ENCODE measurements around the gene NTF4.

The NTF4 gene

DNA sequence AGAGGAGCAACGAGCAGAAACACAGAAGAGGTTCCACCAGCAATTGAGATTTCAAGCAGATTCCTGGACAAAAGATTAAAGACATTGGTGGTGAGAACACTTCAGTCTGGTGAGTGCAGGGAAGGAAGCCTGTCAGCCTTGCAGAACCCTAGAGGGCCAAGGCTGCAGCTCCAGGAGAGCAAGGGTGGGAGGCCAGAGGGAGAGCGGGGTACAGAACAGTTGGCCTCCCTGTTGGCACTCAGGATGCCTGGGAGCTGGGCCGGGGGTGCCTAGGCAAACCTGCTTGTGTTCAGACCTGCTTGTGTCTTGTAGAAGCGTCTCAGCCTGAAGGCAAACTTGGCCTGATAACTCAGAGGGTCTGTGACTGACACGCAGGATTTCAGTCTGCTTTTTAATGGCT, 44.4 kb upstream of the NTF4 start:
- CTCF ChIA-PET = interaction anchor here (0.6 to 1.4 kb wide), 4 partner anchors 11 to 50 kb away, joined by 3 to 4 read pairs (median 3); no protein-coding TSS in a partner anchor
- Histone ChIP-seq H3K36me3 (ENCODE audit: control insufficient read depth in 4 of 4, insufficient read depth in 4 of 4, low read length in 3 of 4) (peaks cover 4 to 57% (median 45%) of the 10 kb centered on the region in 4 experiments), H3K27me3 (replicated peaks in 2 of 5; ENCODE audit: control insufficient read depth in 4 of 5, insufficient read depth in 5 of 5, low read length in 4 of 5) (no peaks in the 10 kb centered on the region), H3K27ac (ENCODE audit: insufficient read depth in 1 of 2, low read depth in 1 of 2, low read length in 2 of 2, poor library complexity in 1 of 2, severe bottlenecking in 2 of 2) (no peak overlapping the region), H3K9me3 (ENCODE audit: control extremely low read depth in 1 of 5, control insufficient read depth in 4 of 5, insufficient read depth in 2 of 5, low read depth in 1 of 5, low read length in 4 of 5) (no peaks in the 10 kb centered on the region), H3K4me1 (ENCODE audit: control extremely low read depth in 1 of 4, control insufficient read depth in 4 of 4, insufficient read depth in 4 of 4, low read length in 3 of 4) (peaks cover 0 to 11% (median 7%) of the 10 kb centered on the region in 4 experiments), H3K4me3 (ENCODE audit: control insufficient read depth in 1 of 7, extremely low read depth in 1 of 7, insufficient read depth in 4 of 7, low read depth in 2 of 7, low read length in 6 of 7) (no peak overlapping the region)
- no peak for DNase-seq
- WGBS (ENCODE audit: insufficient coverage) = 90% methylated on average over 5 of the region's 5 CpGs
- POLR2A ChIA-PET = interaction anchor here (0.7 kb wide), 1 partner anchor 11 kb away, joined by 4 read pairs; no protein-coding TSS in a partner anchor

GRCh38 chr19:49107625-49108459, 43.2 kb upstream of the NTF4 start:
- Histone ChIP-seq H3K27me3 (replicated peaks in 2 of 5; ENCODE audit: control insufficient read depth in 4 of 5, insufficient read depth in 5 of 5, low read length in 4 of 5) (no peaks in the 10 kb centered on the region), H3K27ac (ENCODE audit: insufficient read depth in 1 of 2, low read depth in 1 of 2, low read length in 2 of 2, poor library complexity in 1 of 2, severe bottlenecking in 2 of 2) (no peak overlapping the region), H3K9me3 (ENCODE audit: control extremely low read depth in 1 of 5, control insufficient read depth in 4 of 5, insufficient read depth in 2 of 5, low read depth in 1 of 5, low read length in 4 of 5) (no peaks in the 10 kb centered on the region), H3K4me3 (ENCODE audit: control insufficient read depth in 1 of 7, extremely low read depth in 1 of 7, insufficient read depth in 4 of 7, low read depth in 2 of 7, low read length in 6 of 7) (no peak overlapping the region), H3K4me1 (ENCODE audit: control extremely low read depth in 1 of 4, control insufficient read depth in 4 of 4, insufficient read depth in 4 of 4, low read length in 3 of 4) (no peaks in the 10 kb centered on the region), H3K36me3 (ENCODE audit: control insufficient read depth in 4 of 4, insufficient read depth in 4 of 4, low read length in 3 of 4) (peaks cover 4 to 69% (median 52%) of the 10 kb centered on the region in 4 experiments)
- POLR2A ChIA-PET = no interaction called here
- DNase-seq = no peak
- WGBS (ENCODE audit: insufficient coverage) = 98% methylated on average over 79 of the region's 93 CpGs
- CTCF ChIA-PET = interaction anchor here (0.8 to 2.3 kb wide), 5 partner anchors 10 to 49 kb away, joined by 3 to 17 read pairs (median 4); no protein-coding TSS in a partner anchor

DNA sequence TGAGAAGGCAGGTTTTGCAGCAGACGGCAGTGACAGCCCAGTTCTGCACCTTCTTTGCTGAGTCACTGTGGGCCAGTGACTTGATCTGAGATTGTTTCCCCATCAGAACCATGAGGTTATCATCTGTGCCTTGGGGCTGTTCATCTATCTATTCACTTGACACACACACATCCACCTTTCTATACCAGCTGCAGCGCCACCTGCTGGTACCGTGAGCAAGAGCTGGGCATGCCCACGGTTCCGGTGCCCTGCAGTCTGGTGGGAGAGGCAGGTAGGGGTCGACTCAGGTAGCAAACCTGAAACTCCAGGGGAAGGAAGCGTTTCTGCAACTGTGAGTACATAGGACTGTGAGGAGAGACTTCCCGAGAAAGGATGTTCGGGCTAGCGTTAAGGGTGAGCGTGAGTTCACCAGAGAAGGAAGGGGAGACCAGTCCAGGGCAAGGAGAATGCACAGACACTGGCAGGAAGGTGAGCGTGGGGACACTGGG, 42.1 kb upstream of the NTF4 start:
- peak; percentile 60 to 76 (median 69) for DNase-seq
- 75% methylated on average over 12 of the region's 12 CpGs for WGBS (ENCODE audit: insufficient coverage)
- Histone ChIP-seq H3K36me3 (ENCODE audit: control insufficient read depth in 4 of 4, insufficient read depth in 4 of 4, low read length in 3 of 4) (peaks cover 4 to 79% (median 60%) of the 10 kb centered on the region in 4 experiments), H3K4me3 (ENCODE audit: control insufficient read depth in 1 of 7, extremely low read depth in 1 of 7, insufficient read depth in 4 of 7, low read depth in 2 of 7, low read length in 6 of 7) (no peak overlapping the region), H3K27ac (ENCODE audit: insufficient read depth in 1 of 2, low read depth in 1 of 2, low read length in 2 of 2, poor library complexity in 1 of 2, severe bottlenecking in 2 of 2) (no peak overlapping the region), H3K4me1 (ENCODE audit: control extremely low read depth in 1 of 4, control insufficient read depth in 4 of 4, insufficient read depth in 4 of 4, low read length in 3 of 4) (no peaks in the 10 kb centered on the region), H3K9me3 (ENCODE audit: control extremely low read depth in 1 of 5, control insufficient read depth in 4 of 5, insufficient read depth in 2 of 5, low read depth in 1 of 5, low read length in 4 of 5) (no peaks in the 10 kb centered on the region), H3K27me3 (replicated peaks in 2 of 5; ENCODE audit: control insufficient read depth in 4 of 5, insufficient read depth in 5 of 5, low read length in 4 of 5) (no peaks in the 10 kb centered on the region)
- ChIA-PET POLR2A (interaction anchor here (0.5 kb wide), 1 partner anchor 105 kb away, joined by 3 read pairs; no protein-coding TSS in a partner anchor), CTCF (interaction anchor here (1.0 to 3.7 kb wide), 14 partner anchors 8 to 119 kb away, joined by 3 to 21 read pairs (median 7); partner anchors contain the start of gene LIN7B)

DNA sequence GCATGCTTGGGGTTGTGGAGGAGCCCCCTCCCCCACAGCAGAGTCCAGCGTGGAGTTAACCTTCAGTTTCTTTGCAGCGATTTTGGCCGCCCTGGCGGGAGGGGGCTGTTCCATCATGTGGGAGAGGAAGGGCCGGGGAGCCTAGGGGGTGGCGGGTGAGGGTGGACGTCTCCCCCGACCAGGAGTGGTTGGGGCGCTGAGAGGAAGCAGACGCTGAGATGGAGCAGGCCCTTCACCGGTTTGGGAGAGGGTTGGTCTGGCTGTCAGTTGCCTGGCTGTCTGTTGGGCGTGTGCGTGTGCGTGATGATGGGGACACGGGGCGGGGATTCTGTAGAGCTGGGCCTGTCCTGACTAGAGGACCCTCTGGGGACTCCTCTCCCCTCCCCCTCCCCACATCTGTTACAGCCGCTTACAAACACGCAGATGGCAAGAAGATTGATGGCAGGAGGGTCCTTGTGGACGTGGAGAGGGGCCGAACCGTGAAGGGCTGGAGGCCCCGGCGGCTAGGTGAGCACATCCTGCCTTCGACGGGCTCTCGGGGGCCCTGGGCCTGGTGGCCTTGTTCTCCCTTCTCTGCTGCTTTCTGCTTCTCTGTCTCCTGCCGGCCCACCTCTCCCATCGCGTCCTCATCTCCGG, 39.7 kb upstream of the NTF4 start:
- Histone ChIP-seq H3K36me3 (ENCODE audit: control insufficient read depth in 4 of 4, insufficient read depth in 4 of 4, low read length in 3 of 4) (peaks cover 8 to 93% (median 72%) of the 10 kb centered on the region in 4 experiments), H3K27ac (ENCODE audit: insufficient read depth in 1 of 2, low read depth in 1 of 2, low read length in 2 of 2, poor library complexity in 1 of 2, severe bottlenecking in 2 of 2) (no peak overlapping the region), H3K9me3 (ENCODE audit: control extremely low read depth in 1 of 5, control insufficient read depth in 4 of 5, insufficient read depth in 2 of 5, low read depth in 1 of 5, low read length in 4 of 5) (no peaks in the 10 kb centered on the region), H3K4me1 (ENCODE audit: control extremely low read depth in 1 of 4, control insufficient read depth in 4 of 4, insufficient read depth in 4 of 4, low read length in 3 of 4) (no peaks in the 10 kb centered on the region), H3K27me3 (replicated peaks in 2 of 5; ENCODE audit: control insufficient read depth in 4 of 5, insufficient read depth in 5 of 5, low read length in 4 of 5) (no peaks in the 10 kb centered on the region), H3K4me3 (ENCODE audit: control insufficient read depth in 1 of 7, extremely low read depth in 1 of 7, insufficient read depth in 4 of 7, low read depth in 2 of 7, low read length in 6 of 7) (no peak overlapping the region)
- 87% methylated on average over 20 of the region's 30 CpGs for WGBS (ENCODE audit: insufficient coverage)
- DNase-seq = no peak
- ChIA-PET POLR2A (no interaction called here), CTCF (interaction anchor here (2.4 to 3.7 kb wide), 4 partner anchors 9 to 104 kb away, joined by 7 to 21 read pairs (median 12); partner anchors contain the start of gene LIN7B)

DNA sequence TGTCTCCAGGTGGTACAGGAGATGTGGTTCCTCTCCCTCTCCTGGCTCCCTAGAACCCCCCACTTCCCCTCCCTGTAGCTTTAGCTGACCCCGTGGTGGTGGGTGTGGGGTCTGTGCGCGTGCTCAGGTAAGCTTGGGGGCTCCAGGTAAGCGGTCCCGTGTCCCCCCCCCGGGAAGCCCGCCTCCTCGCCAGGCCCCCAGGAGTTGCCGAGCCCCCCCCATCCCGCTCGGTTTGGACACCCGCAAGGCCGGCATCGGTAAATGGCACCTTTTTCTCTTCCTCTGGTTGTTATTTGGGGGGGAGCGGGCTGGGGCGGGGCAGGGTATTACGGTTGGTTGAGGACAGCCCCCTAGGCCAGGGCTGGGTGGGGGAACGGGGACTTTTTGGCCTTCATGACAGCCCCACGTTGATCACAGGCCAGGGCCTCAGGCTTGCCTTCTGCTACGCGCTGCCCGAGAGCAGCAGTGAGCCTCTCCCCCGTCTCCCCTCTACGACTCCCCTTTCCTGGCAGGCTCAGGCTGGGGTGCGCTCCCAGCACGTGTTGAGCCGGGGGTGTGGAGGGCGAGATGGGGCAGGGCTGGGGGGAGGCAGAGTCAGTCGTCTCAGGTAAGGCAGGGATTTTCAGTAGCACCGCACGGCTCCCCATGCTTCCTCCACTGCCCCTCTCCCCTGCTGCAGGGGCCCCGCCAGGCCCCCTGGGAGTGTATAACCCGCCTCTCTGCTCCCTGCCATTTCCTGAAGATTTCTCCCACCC, 38.9 kb upstream of the NTF4 start:
- H3K4me3 ChIP-seq (ENCODE audit: control insufficient read depth in 1 of 7, extremely low read depth in 1 of 7, insufficient read depth in 4 of 7, low read depth in 2 of 7, low read length in 6 of 7) = no peak overlapping the region
- no peaks in the 10 kb centered on the region for H3K4me1 ChIP-seq (ENCODE audit: control extremely low read depth in 1 of 4, control insufficient read depth in 4 of 4, insufficient read depth in 4 of 4, low read length in 3 of 4)
- no peaks in the 10 kb centered on the region for H3K9me3 ChIP-seq (ENCODE audit: control extremely low read depth in 1 of 5, control insufficient read depth in 4 of 5, insufficient read depth in 2 of 5, low read depth in 1 of 5, low read length in 4 of 5)
- no peak overlapping the region for H3K27ac ChIP-seq (ENCODE audit: insufficient read depth in 1 of 2, low read depth in 1 of 2, low read length in 2 of 2, poor library complexity in 1 of 2, severe bottlenecking in 2 of 2)
- ChIA-PET CTCF (interaction anchor here (1.2 to 3.7 kb wide), 4 partner anchors 8 to 96 kb away, joined by 4 to 21 read pairs (median 8); partner anchors contain the start of gene LIN7B), POLR2A (no interaction called here)
- peaks cover 6 to 93% (median 72%) of the 10 kb centered on the region in 4 experiments for H3K36me3 ChIP-seq (ENCODE audit: control insufficient read depth in 4 of 4, insufficient read depth in 4 of 4, low read length in 3 of 4)
- no peaks in the 10 kb centered on the region for H3K27me3 ChIP-seq (replicated peaks in 2 of 5; ENCODE audit: control insufficient read depth in 4 of 5, insufficient read depth in 5 of 5, low read length in 4 of 5)
- no peak for DNase-seq
- 94% methylated on average over 26 of the region's 33 CpGs for WGBS (ENCODE audit: insufficient coverage)

GRCh38 chr19:49102303-49102702, 37.7 kb upstream of the NTF4 start:
- WGBS (ENCODE audit: insufficient coverage) = over 99% methylated on average over 11 of the region's 12 CpGs
- H3K36me3 ChIP-seq (ENCODE audit: control insufficient read depth in 4 of 4, insufficient read depth in 4 of 4, low read length in 3 of 4) = peaks cover 9 to 88% (median 75%) of the 10 kb centered on the region in 4 experiments
- no peak for DNase-seq
- ChIA-PET POLR2A (interaction anchor here (1.4 kb wide), 1 partner anchor 12 kb away, joined by 3 read pairs; the partner anchor contains the start of gene LIN7B), CTCF (interaction anchor here (1.1 to 1.4 kb wide), 4 partner anchors 15 to 97 kb away, joined by 3 to 5 read pairs (median 4); no protein-coding TSS in a partner anchor)
- no peak overlapping the region for H3K4me3 ChIP-seq (ENCODE audit: control insufficient read depth in 1 of 7, extremely low read depth in 1 of 7, insufficient read depth in 4 of 7, low read depth in 2 of 7, low read length in 6 of 7)
- H3K4me1 ChIP-seq (ENCODE audit: control extremely low read depth in 1 of 4, control insufficient read depth in 4 of 4, insufficient read depth in 4 of 4, low read length in 3 of 4) = no peaks in the 10 kb centered on the region
- H3K9me3 ChIP-seq (ENCODE audit: control extremely low read depth in 1 of 5, control insufficient read depth in 4 of 5, insufficient read depth in 2 of 5, low read depth in 1 of 5, low read length in 4 of 5) = no peaks in the 10 kb centered on the region
- H3K27ac ChIP-seq (ENCODE audit: insufficient read depth in 1 of 2, low read depth in 1 of 2, low read length in 2 of 2, poor library complexity in 1 of 2, severe bottlenecking in 2 of 2) = no peak overlapping the region
- no peaks in the 10 kb centered on the region for H3K27me3 ChIP-seq (replicated peaks in 2 of 5; ENCODE audit: control insufficient read depth in 4 of 5, insufficient read depth in 5 of 5, low read length in 4 of 5)

Data from common myeloid progenitor, CD34-positive (primary cell).